ENCODE measurements around the gene ITPK1.
A peak's percentile ranks its signal among the peaks of the same experiment; 100 is the strongest.

The ITPK1 gene

DNA sequence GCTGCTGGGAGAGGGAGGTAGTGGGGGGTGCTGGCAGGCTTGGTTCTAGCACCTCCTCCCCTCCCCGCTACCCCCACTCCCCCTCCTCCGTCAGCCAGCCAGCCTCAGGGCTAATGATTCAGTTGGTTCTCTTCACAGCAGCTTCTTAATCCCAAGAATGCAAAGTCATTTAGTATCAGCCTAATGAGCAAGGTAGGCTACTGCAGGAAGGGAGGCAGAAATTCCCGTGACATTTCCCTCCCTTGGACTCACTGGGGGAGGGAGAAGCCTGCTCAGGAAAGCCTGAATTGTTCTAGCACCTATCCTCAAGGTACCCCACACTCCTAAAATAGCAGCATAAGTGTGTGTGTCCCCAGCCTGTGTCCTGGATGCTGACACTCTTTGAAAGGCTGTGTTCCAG, 29.8 kb downstream of the ITPK1 start:
- DNase-seq (ENCODE audit: insufficient read length, low spot score) (no peak), FAIRE-seq (no peak)

DNA sequence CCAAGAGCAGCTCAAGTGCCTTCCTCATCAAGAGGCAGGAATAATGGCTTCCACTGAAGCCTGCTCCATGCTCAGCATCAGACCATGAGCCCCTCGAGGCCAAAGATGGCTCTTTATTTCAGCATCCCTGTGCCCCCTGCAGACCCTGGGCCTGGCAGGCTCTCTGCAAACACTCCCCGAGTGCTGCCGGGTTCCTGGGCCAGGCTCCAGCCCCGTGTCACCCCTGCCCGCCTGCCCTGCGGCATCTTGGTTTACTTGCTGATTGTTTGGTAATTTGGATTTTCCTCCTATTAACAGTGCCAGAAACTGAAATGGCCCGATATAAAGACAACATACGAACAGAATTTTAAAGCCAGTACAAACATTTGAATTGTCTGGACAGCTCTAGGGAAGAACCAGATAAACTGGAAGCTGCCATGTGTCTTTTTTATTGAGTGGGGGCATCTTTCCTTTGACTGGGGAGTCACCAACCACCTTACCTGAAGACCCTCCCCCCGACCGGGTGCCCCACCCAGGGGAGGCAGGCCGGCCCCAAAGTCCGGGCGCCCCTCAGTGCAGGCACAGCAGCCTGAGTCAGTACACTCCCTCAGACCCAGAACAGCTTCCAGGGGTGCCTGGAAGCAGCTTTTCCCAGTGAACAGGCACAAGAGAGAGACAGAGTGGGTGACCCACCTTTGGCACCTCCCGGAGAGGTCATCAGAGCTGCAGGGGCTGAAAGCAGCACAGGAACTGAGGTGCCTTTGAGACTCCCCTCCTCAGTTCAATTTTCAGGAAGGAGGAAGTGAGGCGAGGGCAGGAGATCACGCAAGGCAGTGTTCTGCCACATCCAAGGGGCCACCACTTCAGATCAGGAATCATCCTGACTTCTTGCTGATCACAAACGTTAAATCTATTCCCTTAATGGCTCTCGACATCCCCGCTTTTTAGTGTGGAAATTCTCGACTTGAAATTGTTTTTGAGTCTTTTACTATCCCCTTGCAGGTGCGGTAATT, 30.6 kb downstream of the ITPK1 start:
- FAIRE-seq = no peak
- DNase-seq (ENCODE audit: insufficient read length, low spot score) = no peak

DNA sequence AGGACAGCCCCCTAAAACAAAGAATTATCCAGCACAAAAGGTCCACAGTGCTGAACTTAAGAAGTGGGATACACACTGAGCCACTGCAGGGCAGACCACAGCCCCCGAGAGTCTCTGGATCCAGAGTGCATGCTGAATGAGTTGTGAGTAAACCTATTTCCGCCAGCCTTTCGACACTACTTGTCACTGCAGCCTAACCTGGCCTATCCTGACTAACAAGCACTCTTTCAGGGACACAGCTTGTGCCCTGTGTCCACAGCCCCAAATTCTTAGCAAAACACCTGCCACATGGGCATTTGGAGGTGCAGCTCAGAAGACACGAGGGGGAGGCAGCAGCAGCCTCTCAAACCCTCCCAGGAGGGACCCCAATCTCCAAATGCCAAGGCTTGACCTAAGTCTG, 31.3 kb downstream of the ITPK1 start:
- FAIRE-seq (no peak), DNase-seq (ENCODE audit: insufficient read length, low spot score) (no peak)

DNA sequence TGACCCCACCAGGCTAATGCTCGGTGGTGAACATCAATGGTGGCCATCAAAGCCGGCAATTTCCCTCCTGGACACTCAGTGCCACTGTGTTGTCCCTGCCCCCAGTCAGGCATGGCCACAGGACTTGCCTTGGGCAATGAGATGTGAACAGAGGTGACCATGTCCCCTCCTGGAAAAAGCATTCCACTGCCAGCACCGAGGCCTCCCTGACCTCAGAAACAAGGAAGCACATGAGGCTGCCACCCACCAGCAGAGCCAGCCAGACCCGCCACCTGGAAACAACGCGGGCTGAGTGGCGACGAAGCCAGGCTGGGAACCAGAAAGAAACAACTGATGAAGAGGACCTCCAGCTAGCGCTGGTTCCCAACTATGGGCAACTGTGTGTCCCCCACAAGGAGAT, 31.8 kb downstream of the ITPK1 start:
- DNase-seq (ENCODE audit: insufficient read length, low spot score) (no peak), FAIRE-seq (no peak)

DNA sequence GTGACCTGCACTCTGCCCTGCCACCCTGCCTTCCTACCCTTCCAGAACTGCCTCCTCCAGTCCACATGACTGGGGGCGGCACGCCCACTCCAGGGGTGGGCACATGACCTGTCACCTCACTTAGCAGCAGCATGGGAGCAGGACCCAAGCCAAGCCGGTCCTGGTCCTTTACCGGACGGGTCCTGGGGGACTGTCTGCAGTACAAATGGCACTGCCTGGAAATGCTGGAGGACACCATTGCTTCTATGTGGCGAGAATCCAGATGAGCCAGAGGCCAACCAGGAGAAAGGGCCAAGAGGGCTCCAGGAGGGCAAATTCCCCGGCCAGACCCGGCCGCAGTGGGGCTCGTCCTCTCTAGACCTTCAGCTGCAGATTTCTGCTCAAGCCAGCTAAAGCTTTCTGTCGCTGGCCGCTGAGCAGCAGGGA, 33.1 kb downstream of the ITPK1 start:
- DNase-seq (ENCODE audit: insufficient read length, low spot score) (no peak), FAIRE-seq (no peak)

DNA sequence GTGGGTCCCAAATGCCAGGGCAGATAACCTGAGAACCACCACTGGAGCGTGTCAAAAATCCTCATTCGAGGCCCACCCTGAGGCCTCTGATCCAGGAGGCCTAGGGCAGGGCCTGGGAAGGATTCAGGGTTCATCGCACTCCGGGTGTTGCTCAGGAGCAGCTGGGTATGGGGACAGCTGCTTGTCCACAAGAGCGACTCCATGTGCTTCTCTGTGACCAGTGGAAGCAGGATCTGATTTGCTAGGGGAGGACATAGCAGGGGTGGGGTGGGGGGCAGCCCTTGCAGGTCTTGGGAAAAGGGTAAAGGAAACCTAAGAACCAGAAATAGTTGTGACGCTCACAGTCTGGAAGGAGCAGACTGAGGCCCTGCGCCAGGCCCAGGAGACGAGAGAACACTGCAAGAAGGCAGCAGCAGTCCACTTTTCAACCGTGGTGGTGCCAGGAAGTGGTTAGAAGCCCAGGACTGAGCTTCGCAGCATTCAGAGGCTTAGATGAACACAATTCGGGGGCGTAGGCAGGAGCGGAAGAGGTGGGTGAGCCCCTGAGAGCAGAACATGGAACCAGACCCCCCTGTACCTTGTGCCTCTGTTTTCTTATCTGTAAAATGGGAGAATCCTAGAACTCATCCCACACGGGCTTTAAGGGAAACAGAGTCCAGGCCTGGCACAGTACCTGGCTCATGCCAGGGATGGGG, 33.7 kb downstream of the ITPK1 start:
- DNase-seq (ENCODE audit: insufficient read length, low spot score) (no peak), FAIRE-seq (peak; percentile 79)

DNA sequence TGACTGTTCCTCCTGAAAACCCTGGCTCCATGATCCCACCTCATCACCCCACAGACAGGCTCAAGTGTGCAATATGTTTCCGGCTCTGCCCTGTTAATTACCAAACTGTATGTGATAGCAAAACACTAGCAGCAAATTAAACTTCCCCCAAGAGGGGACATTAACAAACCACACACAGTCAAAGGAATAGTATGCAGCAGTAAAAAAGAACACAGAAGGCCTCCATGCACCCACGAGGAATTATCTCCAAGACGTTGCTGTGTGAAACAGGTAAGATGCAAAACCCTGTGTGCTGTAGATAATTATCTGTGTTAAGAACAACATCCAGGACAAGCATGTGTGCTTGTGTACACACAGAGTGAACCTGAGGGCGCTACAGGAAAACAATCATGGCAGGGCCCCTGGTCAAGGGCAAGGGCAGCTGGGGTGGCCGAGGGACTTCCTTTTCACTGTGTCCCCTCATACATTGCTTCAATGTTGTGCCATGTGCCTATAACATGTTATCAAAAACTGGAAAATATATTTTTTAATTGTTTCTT, 35.8 kb downstream of the ITPK1 start:
- no peak for FAIRE-seq
- no peak for DNase-seq (ENCODE audit: insufficient read length, low spot score)

DNA sequence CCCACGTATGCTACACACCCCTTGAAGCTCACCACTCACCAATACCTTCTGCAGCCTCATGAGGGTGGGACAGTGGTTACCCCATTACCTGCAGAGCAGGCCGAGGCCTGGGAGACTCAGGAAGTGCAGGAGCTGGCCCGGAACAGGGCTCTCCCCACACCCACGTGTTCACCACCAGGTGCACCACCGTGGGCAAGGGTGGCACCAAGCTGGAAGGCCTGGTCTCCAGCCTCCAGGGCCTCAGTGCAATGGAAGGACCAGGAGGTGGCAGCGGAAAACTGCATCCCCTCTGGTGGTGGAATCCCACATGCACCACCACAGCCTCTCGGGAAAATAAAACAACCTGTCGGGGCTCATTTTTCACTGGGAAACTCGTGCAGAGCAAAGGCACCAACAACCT, 36.4 kb downstream of the ITPK1 start:
- FAIRE-seq (no peak), DNase-seq (ENCODE audit: insufficient read length, low spot score) (no peak)

DNA sequence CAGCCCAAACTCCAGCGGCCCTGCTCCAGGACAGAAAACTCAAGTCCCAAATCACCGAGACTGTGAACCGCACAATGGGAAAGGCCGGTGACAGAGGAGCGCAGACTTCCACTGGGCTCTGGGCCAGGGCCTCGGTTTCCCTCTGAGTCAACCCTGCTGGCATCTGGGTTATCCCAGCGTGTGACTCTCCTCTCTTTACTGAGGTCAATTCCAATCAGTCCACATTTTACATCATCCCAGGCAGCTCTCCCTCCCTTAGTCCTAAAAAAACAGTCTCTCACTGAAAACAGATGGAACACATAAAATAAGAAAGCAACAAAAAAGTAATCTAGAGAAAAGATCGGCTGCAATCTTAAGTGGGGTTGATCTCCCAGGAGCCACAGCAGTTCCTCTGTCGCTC, 36.9 kb downstream of the ITPK1 start:
- DNase-seq (ENCODE audit: insufficient read length, low spot score) (no peak), FAIRE-seq (no peak)

DNA sequence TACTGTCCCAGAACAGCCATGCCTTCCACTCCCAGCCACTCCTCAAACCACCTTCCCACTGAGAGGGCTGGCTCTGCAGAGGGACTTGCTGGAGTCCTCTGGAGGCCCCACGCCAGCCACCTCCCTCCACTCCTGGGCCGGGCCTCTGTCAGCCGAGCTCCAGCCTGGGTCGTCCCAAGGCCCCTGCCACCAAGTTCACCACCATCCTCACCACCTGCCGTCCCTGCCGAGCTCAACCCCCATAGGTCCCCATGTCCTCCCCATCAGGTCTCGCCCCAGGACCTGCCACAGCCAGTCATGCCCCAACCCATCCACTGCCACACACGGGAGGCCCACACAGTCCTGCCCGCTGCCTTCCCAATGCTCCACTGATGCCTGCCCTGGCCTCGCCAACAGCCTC, 39.0 kb downstream of the ITPK1 start:
- DNase-seq (ENCODE audit: insufficient read length, low spot score) = no peak
- no peak for FAIRE-seq

DNA sequence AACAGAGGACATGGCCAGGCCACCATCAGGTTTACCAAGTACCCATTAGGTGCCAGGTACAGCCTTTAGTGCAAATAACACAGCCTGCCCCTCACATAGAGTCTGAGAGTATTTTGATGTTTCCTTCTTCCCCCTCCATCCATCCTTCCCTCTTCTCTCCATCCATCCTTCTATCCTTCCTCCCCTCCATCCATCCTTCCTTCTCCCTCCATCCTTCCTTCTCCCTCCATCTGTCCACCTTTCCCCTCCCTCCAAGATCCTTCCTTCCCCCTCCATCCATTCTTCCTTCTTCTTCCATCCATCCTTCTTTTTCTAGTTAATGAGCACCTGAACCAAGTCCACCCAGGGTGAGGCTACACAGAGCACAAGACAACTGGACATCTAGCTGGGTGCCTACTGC, 39.8 kb downstream of the ITPK1 start:
- no peak for FAIRE-seq
- no peak for DNase-seq (ENCODE audit: insufficient read length, low spot score)

DNA sequence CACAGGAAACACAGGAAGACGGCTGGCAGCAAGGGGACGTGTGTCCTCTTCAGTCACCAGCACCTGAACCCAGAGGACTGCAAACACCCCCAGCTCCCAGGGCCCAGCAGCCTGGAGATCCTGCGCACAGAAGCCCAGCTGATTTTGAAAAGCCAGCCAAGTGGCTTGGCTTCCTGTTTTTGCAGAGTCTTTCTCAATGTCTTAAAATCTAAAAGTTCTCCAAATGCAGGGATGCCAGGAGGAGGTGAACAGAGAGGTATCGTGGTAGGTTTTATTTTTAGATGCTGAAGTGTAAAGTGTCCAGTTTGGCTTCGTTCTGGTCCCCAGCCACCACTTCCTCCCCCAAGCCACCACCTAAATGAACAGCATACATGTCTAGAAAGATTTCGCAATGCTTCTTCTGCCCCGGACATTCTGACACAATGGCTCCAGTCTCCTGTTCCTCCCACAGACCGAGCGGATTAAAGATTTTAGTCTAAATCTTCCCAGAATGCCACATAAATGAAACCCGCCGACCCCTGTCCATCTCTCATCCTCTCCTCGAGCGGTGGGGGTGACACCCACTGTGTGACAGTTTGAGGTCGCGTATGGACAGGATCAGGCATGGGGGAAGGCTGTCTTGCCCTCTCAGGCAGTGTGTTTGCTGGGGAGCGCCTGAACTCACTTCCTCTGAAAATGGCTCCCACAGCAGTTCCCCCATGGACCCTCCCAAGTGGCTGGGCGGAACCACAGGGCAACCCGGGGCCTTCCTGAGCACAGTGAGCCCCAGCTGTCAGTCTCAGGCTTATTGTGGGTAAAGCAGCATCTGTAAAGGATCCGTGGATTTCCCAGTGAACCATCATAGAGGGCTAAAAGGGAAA, 41.6 kb downstream of the ITPK1 start:
- peak; percentile 30 for DNase-seq (ENCODE audit: insufficient read length, low spot score)
- peak; percentile 97 for FAIRE-seq

DNA sequence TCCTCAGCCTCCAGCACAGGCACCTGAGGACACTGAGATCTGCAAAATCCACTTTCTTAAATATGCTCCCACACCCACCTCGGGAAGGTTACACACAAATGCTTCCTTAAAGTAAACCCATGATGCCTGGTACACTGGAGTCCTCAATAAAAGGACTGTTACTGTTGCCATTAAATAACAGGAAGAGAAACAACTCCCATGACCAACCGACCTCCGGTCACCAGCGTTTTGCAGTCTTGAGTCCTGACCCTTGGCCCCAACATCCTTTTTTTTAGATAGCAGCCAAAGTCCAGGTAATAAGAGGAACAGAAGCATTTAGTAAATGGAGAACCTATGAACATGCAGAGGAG, 42.4 kb downstream of the ITPK1 start:
- peak; percentile 83 for FAIRE-seq

DNA sequence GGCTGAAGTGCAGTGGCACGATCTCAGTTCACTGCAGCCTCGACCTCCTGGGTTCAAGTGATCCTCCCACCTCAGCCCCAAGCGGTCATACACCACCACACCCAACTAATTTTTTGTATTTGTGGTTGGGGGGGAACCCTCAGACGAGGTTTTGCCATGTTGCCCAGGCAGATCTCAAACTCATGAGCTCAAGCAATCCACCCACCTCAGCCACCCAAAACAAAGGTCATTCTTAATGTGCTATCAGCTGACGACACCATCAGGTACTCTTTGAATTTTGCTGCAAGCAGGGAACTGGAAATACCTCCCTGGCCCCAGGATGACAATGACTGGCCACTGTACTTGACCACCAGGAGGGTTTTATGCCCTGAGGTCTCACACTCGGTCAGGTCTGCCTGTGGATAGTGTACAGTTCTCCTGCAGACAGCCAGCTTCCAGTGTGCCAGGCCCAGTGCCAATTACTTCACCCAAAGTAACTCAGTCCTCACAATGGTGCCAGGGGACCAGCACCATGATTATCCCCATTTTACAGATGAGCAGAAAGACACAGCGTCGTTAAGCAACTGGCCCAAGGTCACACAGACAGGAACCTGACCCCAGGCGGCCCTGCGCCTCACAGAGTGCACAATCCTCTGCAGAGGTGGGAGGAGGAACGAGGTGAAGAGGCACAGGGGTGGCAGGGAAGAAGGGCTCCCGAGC, 42.9 kb downstream of the ITPK1 start:
- FAIRE-seq (peak; percentile 14), DNase-seq (ENCODE audit: insufficient read length, low spot score) (no peak)

More for the DNA sequence above, 42.4 kb downstream of the ITPK1 start:
- DNase-seq (ENCODE audit: insufficient read length, low spot score) = no peak

DNA sequence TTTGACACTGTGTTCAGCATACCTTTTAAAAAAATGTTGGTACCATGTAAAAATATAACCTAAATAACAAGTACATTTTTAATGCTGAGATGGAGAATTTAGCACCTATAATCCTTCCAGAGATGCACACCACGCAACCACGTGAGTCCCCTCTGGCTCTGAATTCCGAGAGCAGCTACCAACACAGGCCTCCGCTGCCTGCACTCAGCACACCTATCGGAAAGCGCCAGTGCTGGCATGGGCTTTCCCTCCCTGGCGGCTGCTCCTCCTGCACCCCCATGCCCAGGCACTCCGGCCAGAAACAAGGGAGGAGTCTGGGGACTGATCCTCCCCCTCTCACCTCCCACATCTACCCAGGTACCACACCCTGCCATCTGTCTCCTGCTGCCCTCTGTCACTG, 47.0 kb downstream of the ITPK1 start:
- DNase-seq (ENCODE audit: insufficient read length, low spot score) (no peak), FAIRE-seq (no peak)

DNA sequence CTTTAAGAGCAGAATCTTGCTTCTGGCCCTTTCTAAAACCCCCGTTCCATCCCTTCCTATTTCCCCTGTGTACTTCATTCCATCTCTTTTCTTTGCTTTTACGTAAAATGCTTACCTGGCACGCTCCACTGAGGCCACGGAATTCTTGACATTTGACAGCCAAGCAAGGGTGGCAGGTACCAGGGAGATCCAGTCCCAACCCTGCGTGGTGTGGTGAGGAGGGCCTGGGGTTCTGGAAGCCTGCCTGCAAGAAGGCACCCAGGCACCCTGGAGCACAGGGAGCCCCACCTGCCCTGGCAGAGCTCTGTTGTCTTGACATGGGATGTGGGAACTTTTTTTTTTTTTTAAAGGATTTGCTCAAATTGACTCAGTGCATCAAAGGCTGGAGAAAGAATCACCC, 48.6 kb downstream of the ITPK1 start:
- FAIRE-seq = no peak
- no peak for DNase-seq (ENCODE audit: insufficient read length, low spot score)

DNA sequence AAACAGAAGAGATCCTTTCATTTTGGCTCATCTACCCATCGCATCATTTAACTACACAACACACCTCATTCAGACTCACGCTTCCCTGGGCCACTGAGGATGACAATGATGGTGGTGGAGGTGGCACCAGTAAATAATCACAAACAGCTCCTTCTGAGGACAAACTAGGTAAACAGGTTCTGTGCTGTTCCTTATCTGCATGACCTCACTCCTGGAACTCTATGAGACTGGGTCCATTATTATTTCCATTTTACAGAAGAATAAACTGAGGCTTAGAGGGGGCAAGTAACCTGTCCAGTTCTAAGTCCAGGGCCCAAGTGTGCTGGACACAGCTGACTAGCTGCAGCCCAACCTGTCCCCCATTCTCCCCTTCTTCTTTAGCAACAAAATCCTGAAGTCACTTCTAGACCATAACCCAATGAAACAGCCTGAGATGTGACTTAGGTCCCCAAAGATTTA, 50.4 kb downstream of the ITPK1 start:
- peak; percentile 26 for FAIRE-seq
- DNase-seq (ENCODE audit: insufficient read length, low spot score) = no peak

DNA sequence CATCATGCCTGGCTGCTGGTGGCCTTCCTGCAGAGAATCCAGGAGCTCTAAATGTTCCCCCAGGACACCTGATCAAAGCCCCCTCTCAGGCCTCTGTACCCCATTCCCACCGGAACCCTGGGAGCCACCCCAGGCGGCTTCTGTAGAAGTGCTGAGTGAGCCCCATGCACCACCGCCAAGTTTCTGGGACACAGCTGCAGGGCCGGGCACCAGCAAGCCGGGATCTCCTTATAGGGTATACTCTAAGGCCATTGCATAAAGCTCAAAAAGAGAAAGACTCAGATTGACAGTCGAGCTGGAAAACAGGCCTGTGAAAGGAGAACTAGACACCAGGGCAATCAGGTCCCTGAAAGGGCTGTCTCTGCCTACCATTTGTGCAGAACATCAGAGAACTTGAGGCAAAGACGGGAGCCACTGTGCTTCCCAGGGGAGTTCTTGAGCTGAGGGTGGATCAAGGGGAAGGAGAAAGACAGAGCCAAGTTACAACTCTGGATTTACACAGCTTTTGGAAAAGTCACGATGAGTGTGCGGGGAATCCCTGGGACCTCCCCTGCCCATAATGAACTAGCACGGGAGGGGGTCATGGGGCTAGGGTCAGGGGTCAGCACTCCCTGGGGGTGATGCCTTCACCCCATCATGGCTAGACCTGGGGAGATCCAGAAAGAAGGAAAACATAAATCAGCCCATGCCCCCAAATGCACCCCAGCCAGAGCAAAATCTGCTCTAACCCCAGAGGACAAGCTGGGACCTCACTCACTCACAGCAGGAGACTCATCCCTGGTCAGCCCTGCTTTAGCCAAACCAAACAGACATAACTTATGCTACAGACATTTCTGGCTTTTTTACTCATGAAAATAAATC, 51.1 kb downstream of the ITPK1 start:
- DNase-seq (ENCODE audit: insufficient read length, low spot score) (no peak), FAIRE-seq (no peak)

DNA sequence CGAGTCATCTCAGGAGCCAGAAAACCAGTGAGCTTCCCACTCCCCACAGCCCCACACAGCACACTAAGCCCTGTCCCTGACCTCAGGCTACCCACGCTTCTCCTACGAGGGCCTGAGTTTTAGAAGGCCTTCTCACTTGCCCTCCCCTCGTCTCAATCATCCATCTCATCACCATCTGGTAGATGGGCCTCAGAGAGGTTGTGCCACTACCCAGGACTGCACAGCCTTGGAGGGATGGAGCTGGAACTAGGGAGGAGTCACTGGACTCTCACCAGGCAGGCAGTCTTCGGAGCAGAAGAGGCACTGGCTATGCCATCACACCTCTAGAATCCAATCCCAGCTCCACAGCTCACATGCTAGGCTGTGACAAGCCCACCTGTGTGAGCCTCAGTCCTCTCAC, 52.3 kb downstream of the ITPK1 start:
- FAIRE-seq = no peak

More for the DNA sequence above, 52.3 kb downstream of the ITPK1 start:
- DNase-seq (ENCODE audit: insufficient read length, low spot score) = no peak

Measured in GM19239 (cell line).